SU-DHL-6 (cell line): Measurements from ENCODE around the gene SUPT4H1.

Source experiments
- H2AFZ ChIP-seq: fragments of 200-600 bp; sonication (generic); 2 replicates; pipeline ENCODE4 v1.6.1; 2014; ENCODE audit warnings: low read depth, mild to moderate bottlenecking, moderate library complexity, mixed read lengths, antibody characterized with exemption, low read length; ENCODE audit not compliant: severe bottlenecking
- H3F3A ChIP-seq: fragments of 200-600 bp; shearing (Covaris generic); 2 replicates; pipeline ENCODE4 v1.6.0; 2016; ENCODE audit warnings: antibody characterized with exemption, mild to moderate bottlenecking; ENCODE audit not compliant: insufficient read depth
- H3K27ac ChIP-seq: fragments of 200-600 bp; sonication (generic); 2 replicates; pipeline ENCODE4 v1.5.1; 2016; ENCODE audit warnings: low read depth, mild to moderate bottlenecking, low read length, moderate library complexity, mixed read lengths
- H3K27me3 ChIP-seq: fragments of 200-600 bp; sonication (generic), shearing (Covaris generic); 2 replicates; pipeline ENCODE4 v1.6.0; 2014; ENCODE audit warnings: mild to moderate bottlenecking, low read length
- H3K36me3 ChIP-seq: fragments of 200-600 bp; sonication (generic); 2 replicates; pipeline ENCODE4 v1.6.1; 2014; ENCODE audit warnings: mild to moderate bottlenecking, low read length, mixed read lengths
- H3K4me2 ChIP-seq: fragments of 300-600, 200-600 bp; shearing (Covaris generic), sonication (generic); 2 replicates; pipeline ENCODE4 v1.6.0; 2014; ENCODE audit warnings: low read length, low read depth, mild to moderate bottlenecking; ENCODE audit not compliant: poor library complexity, severe bottlenecking
- H3K4me3 ChIP-seq: fragments of 200-600 bp; sonication (generic); 2 replicates; pipeline ENCODE4 v1.5.1; 2014; ENCODE audit warnings: antibody characterized with exemption, low read length, mild to moderate bottlenecking, mixed read lengths; ENCODE audit not compliant: insufficient read depth, poor library complexity, severe bottlenecking
- H3K79me2 ChIP-seq: fragments of 200-600 bp; sonication (generic); 2 replicates; pipeline ENCODE4 v1.6.1; 2014; ENCODE audit warnings: mild to moderate bottlenecking, low read length, moderate library complexity; ENCODE audit not compliant: insufficient read depth
- H3K9ac ChIP-seq: fragments of 200-600 bp; sonication (generic); 2 replicates; pipeline ENCODE4 v1.7.0; 2014; ENCODE audit warnings: mild to moderate bottlenecking, low read length
- H3K9me2 ChIP-seq: fragments of 200-600 bp; sonication (generic); replicated peaks from 2 replicates; pipeline ENCODE4 v1.6.1; 2014; ENCODE audit warnings: low read length; ENCODE audit not compliant: insufficient read depth
- H3K9me3 ChIP-seq: fragments of 200-600 bp; sonication (generic); 2 replicates; pipeline ENCODE4 v1.6.1; 2014; ENCODE audit warnings: low read length, mixed read lengths; ENCODE audit not compliant: insufficient read depth
- H4K20me1 ChIP-seq: fragments of 200-600 bp; sonication (generic); 2 replicates; pipeline ENCODE4 v1.6.1; 2014; ENCODE audit warnings: low read depth, mild to moderate bottlenecking, antibody characterized with exemption, low read length, moderate library complexity, mixed read lengths
- CTCF ChIP-seq: fragments of 200-600 bp; sonication (generic); IDR thresholded peaks from one replicate; pipeline ENCODE4 v1.5.1; 2017; ENCODE audit warnings: antibody characterized with exemption, mild to moderate bottlenecking, low read length, moderate library complexity; ENCODE audit not compliant: insufficient read depth, poor library complexity, severe bottlenecking
- EZH2phosphoT487 ChIP-seq: fragments of 200-600 bp; sonication (generic), shearing (Covaris generic); conservative IDR thresholded peaks from 2 replicates; pipeline ENCODE4 v1.6.1; 2018; ENCODE audit warnings: mild to moderate bottlenecking, antibody characterized with exemption, low read length, moderate library complexity, mixed read lengths

SUPT4H1 gene

GRCh38 chr17:58352596-58353388, 791 bp upstream of the SUPT4H1 start:
- Histone ChIP-seq H3K79me2 (peaks cover 18% of the 10 kb centered on the region), H3K36me3 (peaks cover 14% of the 10 kb centered on the region; the same call in 1 of the 2 replicates), H3K27me3 (no peaks in the 10 kb centered on the region), H3K9me2 (no peaks in the 10 kb centered on the region), H3K4me3 (peak overlapping the region; percentile 94), H3K27ac (peak overlapping the region; percentile 87), H2AFZ (peak overlapping the region; percentile 46), H3K4me2 (peak overlapping the region; percentile 98), H4K20me1 (no peaks in the 10 kb centered on the region), H3F3A (peaks cover 11% of the 10 kb centered on the region), H3K9ac (peak overlapping the region; percentile 96), H3K9me3 (no peaks in the 10 kb centered on the region)
- TF ChIP-seq CTCF (no peak), EZH2phosphoT487 (no peak)

GRCh38 chr17:58351182-58351581, 819 bp downstream of the SUPT4H1 start:
- Histone ChIP-seq H3K9me2 (no peaks in the 10 kb centered on the region), H3K4me2 (peak overlapping the region; percentile 98), H3K27me3 (no peaks in the 10 kb centered on the region), H3K9ac (peak overlapping the region; percentile 96), H3K27ac (peak overlapping the region; percentile 64; the same call in 1 of the 2 replicates), H3K4me3 (peak overlapping the region; percentile 94), H3K79me2 (peaks cover 24% of the 10 kb centered on the region), H3K9me3 (no peaks in the 10 kb centered on the region), H2AFZ (no peak overlapping the region), H3K36me3 (peaks cover 16% of the 10 kb centered on the region; the same call in 1 of the 2 replicates), H3F3A (peaks cover 11% of the 10 kb centered on the region), H4K20me1 (no peaks in the 10 kb centered on the region)
- TF ChIP-seq EZH2phosphoT487 (no peak), CTCF (no peak)

- no peak overlapping the region for H2AFZ ChIP-seq
- no peaks in the 10 kb centered on the region for H4K20me1 ChIP-seq
- no peaks in the 10 kb centered on the region for H3K9me2 ChIP-seq
- peaks cover 33% of the 10 kb centered on the region for H3F3A ChIP-seq
- H3K36me3 ChIP-seq: peaks cover 16% of the 10 kb centered on the region; the same call in 1 of the 2 replicates
- H3K4me3 ChIP-seq: no peak overlapping the region
- H3K79me2 ChIP-seq: peaks cover 43% of the 10 kb centered on the region
- H3K9ac ChIP-seq: no peak overlapping the region
- H3K9me3 ChIP-seq: no peaks in the 10 kb centered on the region
- no peaks in the 10 kb centered on the region for H3K27me3 ChIP-seq
- H3K4me2 ChIP-seq: no peak overlapping the region
- H3K27ac ChIP-seq: no peak overlapping the region
- TF ChIP-seq EZH2phosphoT487: no peak
- no peak for TF ChIP-seq CTCF
These were observed 4.0 kb downstream of the SUPT4H1 start for GRCh38 chr17:58348038-58348437.
